GM21529 (cell line): ENCODE data around the gene TIMM17B.

Experiments
- ATAC-seq: cut with Tn5 transposase; IDR thresholded peaks from one replicate; pipeline ENCODE4 v1.9.1; 2021; ENCODE audit not compliant: unreplicated experiment

TIMM17B gene

DNA sequence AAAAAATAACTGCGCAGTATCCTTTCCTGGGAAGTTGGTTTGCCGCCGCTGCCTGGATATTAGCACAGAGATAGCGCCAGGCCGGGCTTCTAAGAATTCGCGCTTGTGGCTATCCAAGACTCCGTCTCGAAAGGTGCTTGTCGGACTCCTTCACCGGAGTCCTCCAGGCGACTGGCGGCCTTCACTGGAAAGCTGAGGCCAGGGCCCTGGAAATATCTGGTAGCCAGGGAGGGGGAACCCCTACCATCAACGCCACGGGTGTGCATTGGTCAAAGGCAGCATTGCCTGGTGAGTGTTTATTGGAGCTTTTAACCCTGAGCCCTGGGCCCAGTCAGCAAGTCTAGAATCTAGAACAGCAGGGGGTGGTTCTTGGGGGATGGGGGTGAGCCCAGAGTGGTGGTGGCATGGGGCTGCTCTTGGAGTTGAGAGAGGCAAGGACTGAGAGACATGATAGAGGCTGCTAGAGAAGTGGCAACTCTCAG lies 21.8 kb upstream of the TIMM17B start:
- ATAC-seq: no peak

DNA sequence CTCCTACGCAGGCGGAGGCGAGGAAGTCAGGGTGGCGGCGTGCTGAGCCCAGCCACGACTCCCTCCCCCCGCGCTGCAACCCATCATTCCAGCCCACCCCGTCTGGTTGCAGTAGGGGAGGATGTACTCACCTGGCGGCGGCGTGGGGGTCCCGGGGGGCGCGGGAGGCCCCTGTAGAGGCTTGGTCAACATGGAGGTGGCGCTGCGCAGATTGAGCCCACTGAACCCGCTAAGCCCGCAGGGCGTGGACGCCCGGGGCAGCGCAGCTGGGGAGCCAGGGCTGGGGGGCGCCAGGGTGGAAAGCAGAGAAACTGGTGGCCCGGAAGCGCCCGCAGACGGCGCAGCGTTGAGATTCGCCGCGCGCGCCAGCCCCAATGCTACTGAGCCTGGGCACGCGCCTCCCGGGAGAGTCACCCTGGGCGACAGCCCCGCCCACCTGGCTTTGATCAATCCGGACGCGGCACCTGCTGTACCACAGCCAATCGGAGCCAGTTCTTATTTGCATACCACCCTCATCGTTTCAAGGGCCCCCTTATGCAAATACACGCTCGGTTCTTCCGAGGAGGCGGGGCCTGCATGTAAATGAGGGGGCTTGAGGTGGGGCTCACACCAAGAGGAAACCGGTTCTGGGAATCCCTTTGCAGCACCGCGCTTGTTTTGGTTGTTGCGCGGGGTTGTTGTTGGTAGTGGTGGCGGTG lies 21.2 kb upstream of the TIMM17B start, which contains the start of gene PIM2:
TSS of gene PIM2 (minus strand) at position 382 of the 698 bp plus-strand sequence. CDS start at position 192, 190 bp downstream.
- peak; percentile 70 for ATAC-seq

DNA sequence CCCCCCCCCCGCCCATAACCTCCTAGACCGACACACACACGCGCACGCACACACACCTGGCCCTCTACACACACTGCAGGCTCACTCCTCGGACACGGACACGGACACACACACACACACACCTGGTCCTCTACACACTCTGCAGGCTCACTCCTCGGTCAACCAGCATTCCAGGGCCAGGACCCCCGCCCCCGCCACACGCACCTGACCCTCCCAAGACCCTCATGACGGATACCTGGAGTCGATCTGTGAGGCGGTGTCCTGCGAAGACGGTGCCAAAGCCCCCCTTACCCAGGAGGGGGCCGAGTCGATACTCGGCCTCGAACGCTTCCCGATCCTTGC lies 20.7 kb upstream of the TIMM17B start:
- ATAC-seq: no peak

DNA sequence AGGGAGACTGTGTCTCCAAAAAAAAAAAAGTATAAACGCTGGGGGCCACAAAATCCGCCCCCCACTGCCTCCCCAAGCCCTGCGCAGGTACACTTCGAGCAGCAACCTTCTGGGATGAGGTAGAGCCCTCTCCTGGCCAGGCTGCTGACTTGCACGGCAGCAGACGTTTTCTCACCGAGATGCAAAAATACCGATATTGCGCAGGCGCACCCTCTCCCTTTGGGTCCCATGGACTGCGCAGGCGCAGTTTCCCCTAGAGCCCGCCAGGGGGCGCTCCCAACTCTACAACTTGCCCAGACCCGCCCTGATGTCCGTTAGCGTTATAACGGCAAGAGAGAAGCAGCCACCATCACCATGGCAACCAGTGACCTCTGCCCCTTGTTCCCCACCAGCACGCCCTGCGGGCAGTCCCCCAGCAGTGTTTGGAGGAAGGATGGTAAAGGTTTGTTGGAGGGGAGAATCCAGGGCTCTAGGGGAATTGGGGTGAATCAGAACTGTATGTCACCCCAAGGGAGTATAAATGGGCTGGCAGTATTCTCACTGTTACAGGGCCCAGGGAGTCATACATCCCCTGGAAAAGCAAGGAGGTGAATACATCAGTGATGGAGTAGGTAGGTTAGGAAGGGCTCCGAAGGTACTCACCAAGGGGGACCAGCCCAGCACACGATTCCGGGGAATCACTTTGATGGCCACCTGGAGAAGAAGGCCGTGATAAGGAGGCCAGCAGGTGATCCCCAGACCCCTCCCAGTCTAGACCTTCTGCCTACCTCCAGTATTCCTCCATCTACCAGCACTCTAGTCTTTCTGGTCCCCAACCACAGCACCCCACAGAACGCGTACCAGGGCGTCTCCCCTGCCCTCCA lies 19.8 kb upstream of the TIMM17B start:
- ATAC-seq: peak; percentile 33

DNA sequence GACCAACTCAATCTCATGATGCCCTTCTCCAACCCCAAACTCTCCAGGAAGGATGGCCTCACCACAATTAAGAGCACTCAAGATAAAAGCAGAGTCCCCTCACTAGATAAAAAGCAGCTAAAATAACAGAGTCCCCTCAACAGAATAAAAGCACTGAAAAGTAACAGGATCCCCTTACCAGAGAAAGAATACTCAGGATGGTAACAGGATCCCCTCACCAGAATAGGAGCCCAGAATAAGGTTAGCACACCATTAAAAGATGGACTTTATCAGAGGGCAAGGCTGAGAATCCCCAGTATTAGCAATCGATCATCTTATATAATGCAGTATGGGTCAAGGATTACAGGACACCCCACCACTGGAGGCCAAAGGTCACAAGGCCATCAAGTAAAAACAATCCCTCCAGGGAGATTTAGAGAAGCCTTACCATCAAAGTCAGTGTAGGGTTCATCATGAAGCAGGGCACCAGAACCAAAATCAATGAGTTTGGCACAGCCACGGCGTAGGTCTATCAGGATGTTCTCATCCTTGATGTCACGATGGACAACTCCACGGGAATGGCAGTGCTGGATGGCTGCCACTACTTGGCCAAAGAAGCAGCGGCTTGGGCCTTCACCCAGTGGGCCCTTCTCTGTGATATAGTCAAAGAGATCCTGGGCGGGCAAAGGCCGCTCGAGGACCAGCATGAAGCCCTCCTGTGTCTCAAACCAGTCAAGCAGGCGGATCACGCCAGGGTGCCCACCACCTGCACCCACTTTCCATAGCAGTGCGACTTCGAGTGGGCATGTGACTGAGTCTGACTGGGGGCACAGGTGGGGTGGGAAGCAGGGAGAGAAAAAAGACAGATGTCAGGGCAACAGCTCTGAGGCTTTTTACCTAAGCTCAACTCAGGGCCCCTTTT lies 17.3 kb upstream of the TIMM17B start:
- ATAC-seq: no peak

DNA sequence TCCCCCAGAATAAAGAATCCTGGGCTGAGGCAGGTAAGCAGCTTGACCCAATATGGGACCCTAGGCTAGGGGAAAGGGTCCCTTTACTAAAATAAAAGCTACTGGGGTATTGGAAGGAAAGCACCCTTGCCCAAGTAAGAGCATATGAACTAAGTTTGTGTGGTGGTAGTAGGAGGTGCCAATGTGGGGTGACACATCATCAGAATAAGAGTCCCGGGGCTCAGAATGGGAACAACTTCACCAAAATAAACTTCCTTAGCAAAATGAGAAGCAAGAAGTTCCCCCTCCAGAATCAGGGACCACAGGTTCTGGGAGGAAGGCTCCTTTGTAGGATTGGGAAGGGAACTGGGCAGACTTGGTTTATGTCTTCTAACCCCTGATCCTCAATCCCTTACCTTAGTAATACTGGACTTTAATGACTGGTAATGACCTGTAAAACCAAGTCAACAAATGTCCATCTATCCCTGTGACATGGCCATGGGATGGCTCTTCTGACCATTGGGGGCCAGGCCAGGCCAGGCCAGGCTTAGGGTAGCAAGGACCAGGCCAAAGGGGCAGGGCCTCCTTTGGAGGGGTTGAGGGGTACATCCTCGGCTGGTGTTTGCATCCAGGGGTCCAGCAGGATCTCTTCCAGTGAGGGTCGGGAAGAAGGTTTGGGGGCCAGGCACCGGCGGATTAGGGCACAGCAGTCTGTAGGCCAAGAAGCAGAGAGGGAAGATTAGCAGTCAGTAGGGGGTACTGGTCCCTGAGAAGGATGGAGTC lies 16.2 kb upstream of the TIMM17B start:
- ATAC-seq: no peak

DNA sequence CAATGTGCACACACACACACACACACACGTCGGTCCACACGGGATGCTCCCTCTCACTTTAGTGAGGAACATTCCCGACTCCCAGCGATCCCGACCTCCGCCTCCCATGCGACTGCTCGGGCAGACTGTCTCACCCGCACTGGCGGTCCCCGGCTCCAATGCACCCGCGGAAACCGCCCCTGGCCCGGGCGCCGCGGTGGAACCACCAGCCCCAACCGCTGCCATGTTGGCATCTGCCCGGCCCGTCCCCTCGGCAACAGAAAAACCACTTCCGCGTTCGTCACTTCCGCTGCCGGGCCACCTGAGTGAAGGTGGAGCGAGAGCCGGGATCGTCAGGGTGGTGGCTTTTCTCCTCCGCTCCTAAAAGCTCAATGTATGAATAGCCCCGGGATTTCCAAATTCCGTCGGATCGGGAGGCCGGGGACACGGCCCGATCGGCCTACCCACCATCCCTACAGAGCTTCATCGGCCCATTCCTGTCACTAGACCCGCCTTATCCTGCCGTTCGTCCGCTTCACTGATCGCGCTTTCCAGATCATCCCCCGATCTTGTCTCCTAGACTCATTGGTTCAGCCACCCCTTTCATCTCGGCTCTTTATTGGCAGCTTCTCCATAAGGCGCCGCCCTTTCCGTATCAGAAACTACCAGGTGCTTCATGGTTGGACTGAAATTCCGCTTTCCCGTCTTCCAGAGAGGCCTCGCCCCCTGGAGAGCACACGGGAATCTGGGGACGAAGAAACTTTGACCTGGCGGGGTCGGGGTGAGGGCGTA lies 14.0 kb upstream of the TIMM17B start, which contains the start of gene SLC35A2:
TSS of gene SLC35A2 (minus strand) at position 235 of the 771 bp plus-strand sequence. CDS start at position 225, 10 bp downstream.
- ATAC-seq: peak; percentile 58

DNA sequence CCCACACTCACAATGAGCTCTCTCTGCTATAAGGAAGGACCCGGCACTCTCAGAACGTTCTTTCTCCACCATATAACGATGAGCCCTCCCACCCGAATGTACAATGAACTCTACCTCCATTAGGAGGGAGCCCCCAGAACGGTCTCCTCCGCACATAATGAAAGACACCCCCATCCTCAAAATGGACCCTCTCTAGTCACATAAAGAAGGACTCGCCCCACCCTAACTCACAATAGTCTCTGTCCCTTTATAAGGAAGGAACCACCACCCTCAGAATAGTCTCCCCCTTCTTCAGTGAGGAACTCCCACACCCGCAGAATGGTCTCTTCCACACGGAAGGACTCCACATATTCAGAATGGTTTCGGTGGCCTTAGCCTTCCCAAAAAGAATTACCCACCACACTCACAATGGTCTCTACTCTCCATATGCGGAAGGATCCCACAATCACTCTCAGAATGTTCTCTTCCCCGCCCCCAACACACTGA lies 13.4 kb upstream of the TIMM17B start:
- no peak for ATAC-seq

DNA sequence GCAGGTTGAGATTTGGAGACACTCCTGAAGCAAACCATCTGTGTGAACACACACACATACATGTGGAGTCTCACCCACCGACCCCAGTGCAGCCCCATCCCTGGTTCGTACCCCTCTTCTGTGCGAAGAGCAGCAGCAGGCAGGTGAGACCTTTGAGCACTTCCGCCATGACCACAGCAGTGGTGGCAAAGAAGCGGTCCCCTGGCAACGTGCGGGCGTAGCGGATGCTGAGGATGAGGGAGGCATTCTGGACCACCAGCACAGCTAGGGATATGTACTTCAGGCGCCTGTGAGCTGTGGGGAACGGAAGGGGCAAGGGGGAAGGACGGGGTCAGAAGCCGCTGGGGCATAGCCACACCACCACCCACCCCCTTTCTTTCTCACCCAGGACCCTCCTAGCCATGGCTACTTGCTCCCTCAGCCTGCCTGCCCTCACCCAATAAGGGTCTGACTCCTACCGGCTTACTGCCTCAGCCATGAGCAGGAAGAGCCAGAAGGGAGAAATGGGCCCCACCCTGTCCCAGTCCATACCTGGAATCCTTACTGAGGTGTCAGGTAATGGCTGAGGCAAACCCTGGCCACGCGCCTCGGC lies 12.2 kb upstream of the TIMM17B start:
- no peak for ATAC-seq

DNA sequence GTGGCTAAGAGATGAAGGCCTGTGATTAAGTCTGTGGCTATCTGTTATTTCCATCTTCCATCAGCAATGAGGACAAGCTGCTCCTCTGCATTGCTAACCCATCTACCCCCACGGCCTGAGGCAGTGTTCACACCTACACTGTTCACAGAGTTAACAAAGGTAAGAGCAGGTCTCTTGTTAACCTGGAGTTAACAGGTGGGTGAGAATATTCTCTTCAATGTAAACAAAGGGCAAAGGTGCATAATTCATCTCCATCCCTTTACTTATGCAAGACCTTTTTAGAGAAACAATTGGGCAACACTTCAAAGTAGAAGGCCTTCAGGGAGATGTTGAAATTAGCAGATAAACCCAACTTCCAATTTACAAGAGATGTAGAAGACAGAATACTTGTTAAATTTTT lies 11.0 kb upstream of the TIMM17B start:
- no peak for ATAC-seq

DNA sequence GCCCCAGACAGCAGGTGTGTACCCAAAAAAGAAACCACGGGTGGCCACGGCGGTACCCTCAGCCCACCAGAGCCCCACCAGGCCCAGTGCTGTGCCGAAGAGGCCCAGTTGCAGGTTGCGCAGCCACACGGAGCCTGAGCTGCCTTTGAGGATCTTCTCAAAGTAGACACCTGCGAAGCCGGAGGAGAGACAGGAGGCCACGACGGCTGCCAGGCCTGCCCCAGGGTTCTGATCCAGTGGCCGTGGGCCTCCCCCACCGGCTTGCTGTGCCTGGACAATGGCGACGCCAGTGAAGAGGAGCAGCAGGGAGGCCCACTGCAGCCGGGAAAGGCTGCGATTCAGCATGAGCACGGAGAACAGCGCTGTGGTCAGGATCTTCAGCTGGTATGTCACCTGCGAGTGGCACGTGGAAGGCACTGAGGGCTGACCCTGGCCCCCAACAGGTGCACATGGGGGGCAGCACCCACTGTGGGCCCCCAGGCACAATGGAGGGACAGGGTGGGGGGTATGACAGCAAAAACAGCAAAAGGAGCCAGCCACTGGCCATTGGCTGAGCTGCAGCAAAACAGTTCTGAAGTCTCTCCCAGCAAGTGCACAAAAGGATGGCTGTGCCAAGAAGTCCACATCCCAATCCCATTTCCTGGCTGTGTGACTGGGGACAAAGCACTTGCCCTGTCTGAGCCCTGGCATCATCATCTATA lies 7.7 kb upstream of the TIMM17B start:
- no peak for ATAC-seq

DNA sequence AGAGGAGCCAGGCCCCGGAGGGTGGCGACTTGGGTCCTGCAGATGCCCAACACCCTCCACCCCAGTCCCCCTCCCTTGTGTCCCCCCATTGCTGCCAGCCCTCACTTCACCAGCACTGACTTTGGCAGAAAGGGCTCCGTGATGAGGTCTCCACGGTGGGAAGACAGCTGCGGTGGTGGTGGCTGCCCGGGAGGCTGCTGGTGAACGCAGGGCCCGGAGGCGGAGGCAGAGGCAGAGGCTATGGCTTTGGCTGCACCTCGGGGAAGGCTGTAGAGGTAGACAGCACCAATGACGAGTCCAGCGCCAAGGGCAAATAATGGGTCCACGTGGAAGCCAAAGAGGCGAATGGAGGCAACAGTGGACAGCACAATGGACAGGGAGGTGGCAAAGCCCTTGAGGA lies 7.1 kb upstream of the TIMM17B start:
- ATAC-seq: no peak

DNA sequence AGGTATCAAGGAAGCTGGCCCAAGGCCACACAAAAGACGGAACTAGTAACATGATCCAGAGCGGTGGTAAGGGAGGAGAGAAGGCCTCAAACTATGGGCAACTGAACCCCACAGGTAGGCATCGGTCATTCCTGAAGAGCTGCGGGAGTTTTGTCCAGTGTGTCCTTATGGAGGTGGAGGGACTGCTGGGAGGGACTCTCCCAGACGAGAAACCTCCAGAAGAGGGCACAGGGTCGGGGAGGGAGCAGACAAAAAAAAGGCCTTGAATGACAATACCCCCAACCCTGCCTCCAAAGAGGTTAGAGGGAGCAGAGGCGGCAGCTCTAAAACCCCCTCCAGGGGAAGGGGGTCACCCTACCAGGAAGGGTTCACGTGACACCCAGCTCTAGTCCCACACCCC lies 6.6 kb upstream of the TIMM17B start:
- ATAC-seq: no peak

DNA sequence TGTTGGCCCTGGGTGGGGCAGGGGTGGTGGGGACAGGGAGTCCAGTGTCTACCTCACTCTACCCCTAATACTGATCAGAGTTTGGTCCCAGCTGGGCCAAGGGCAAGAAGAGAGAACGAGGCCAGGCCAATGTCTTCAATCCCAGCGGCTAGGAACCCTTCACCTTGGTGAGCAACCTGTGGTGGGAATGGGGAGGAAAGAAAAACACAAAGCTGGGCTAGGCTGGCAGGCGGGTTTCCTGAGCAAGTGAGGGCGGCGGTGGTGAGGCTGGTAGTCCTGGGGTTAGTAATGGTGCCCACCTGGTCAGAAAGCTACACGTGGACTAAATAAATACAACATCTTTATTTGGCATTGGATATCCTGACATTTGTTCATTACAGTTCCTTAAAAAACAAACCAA lies 5.7 kb upstream of the TIMM17B start:
- no peak for ATAC-seq

DNA sequence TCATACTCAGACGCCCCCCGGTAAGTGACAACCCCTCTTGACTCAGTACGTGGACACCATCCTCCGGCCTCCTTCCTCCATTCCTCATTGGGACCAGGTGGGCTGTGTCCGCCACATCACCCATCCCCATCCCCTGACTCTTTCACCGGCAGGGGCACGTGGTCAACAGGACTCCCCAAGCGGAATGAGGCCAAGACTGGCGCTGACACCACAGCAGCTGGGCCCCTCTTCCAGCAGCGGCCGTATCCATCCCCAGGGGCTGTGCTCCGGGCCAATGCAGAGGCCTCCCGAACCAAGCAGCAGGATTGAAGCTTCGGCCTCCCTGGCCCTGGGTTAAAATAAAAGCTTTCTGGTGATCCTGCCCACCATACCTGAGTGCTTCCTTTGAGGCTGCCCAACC lies 5.2 kb upstream of the TIMM17B start:
- ATAC-seq: no peak

DNA sequence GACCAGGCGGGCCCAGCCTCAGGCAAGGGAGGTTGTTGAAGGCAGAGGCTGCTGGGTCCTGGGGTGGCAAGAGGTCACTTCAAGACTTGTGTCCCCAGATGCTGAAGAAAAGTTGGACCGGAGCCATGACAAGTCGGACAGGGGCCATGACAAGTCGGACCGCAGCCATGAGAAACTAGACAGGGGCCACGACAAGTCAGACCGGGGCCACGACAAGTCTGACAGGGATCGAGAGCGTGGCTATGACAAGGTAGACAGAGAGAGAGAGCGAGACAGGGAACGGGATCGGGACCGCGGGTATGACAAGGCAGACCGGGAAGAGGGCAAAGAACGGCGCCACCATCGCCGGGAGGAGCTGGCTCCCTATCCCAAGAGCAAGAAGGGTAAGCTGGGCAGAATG lies 4.6 kb upstream of the TIMM17B start:
- ATAC-seq: no peak

DNA sequence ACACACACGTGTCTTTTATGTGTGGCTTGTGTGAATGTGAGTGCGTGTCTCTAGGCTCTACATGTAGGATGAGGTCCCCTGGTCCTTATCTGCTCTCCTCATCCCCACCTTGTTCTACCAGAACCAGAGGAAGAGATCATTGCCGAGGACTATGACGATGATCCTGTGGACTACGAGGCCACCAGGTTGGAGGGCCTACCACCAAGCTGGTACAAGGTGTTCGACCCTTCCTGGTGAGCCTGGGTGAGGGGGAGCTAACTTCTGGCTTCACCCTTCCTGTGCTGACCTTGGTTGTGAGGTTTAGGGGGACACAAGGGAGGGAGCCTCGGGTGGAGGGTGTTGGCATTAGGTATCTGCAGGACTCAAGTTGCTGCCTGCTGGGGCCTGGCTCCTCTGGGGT lies 3.5 kb upstream of the TIMM17B start:
- ATAC-seq: no peak

DNA sequence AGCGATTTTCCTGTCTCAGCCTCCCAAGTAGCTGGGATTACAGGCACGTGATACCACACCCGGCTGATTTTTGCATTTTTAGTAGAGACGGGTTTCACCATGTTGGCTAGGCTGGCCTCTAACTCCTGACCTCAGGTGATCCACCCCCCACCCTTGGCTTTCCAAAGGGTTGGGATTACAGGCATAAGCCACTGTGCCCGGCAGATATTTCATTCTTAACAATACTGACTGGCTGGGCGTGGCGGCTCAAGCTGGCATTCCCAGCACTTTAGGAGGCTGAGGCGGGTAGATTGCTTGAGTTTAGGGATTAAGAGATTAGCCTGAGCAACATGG lies 1.5 kb upstream of the TIMM17B start:
- no peak for ATAC-seq
